ENCODE data around the gene RPF1.
"Not testable (repeated sequence)": the region's sequence is repeated elsewhere in the genome, so short reads cannot be mapped to it uniquely, and the experiment has no call there.

The RPF1 gene

GRCh38 chr1:84478876-84479868 is at the start of gene RPF1:
Gene RPF1, plus strand, starts transcription at chr1:84479266. Its CDS starts 16 bp downstream, at chr1:84479282.
- peak; percentile 78 for DNase-seq (ENCODE audit: low spot score)

- no peak for DNase-seq (ENCODE audit: low spot score)
Observed at GRCh38 chr1:84430546-84430945, 48.5 kb upstream of the RPF1 start.

- peak; percentile 71 for DNase-seq (ENCODE audit: low spot score)
Observed at GRCh38 chr1:84433258-84434080, 45.6 kb upstream of the RPF1 start.

- no peak for DNase-seq (ENCODE audit: low spot score)
Observed at GRCh38 chr1:84434081-84434769, 44.8 kb upstream of the RPF1 start.

GRCh38 chr1:84434801-84435549 is 44.1 kb upstream of the RPF1 start:
- DNase-seq (ENCODE audit: low spot score): no peak

GRCh38 chr1:84436876-84437655 is 42.0 kb upstream of the RPF1 start:
- DNase-seq (ENCODE audit: low spot score): no peak

GRCh38 chr1:84442256-84442655 is 36.8 kb upstream of the RPF1 start:
- DNase-seq (ENCODE audit: low spot score): peak; percentile 81

GRCh38 chr1:84442747-84443646 is 36.1 kb upstream of the RPF1 start:
- not testable (repeated sequence) for DNase-seq (ENCODE audit: low spot score)

GRCh38 chr1:84448704-84449103 is 30.4 kb upstream of the RPF1 start:
- DNase-seq (ENCODE audit: low spot score): not testable (repeated sequence)

- DNase-seq (ENCODE audit: low spot score): no peak
Observed at GRCh38 chr1:84450910-84451309, 28.2 kb upstream of the RPF1 start.

- no peak for DNase-seq (ENCODE audit: low spot score)
Observed at GRCh38 chr1:84452436-84452835, 26.6 kb upstream of the RPF1 start.

- no peak for DNase-seq (ENCODE audit: low spot score)
Observed at GRCh38 chr1:84462118-84462517, 16.9 kb upstream of the RPF1 start.

- no peak for DNase-seq (ENCODE audit: low spot score)
Observed at GRCh38 chr1:84467298-84467697, 11.8 kb upstream of the RPF1 start.

- no peak for DNase-seq (ENCODE audit: low spot score)
Observed at GRCh38 chr1:84476225-84476624, 2.8 kb upstream of the RPF1 start.

- peak; percentile 16 for DNase-seq (ENCODE audit: low spot score)
Observed at GRCh38 chr1:84479998-84480397, 932 bp downstream of the RPF1 start.

GRCh38 chr1:84480650-84481049 is 1.6 kb downstream of the RPF1 start:
- DNase-seq (ENCODE audit: low spot score): peak; percentile 32

- DNase-seq (ENCODE audit: low spot score): no peak
Observed at GRCh38 chr1:84481317-84481716, 2.3 kb downstream of the RPF1 start.

GRCh38 chr1:84488107-84488506 is 9.0 kb downstream of the RPF1 start:
- no peak for DNase-seq (ENCODE audit: low spot score)

GRCh38 chr1:84489766-84490165 is 10.7 kb downstream of the RPF1 start:
- DNase-seq (ENCODE audit: low spot score): no peak

GRCh38 chr1:84492726-84493125 is 13.7 kb downstream of the RPF1 start:
- DNase-seq (ENCODE audit: low spot score): no peak
